CD14-positive monocyte (primary cell): ENCODE data around the gene BICD1. TPM values are rescaled to one million over a fixed set of nuclear protein-coding genes. Genes with fewer than 3 reads are reported as not detected.
A peak's percentile ranks its signal among the peaks of the same experiment; 100 is the strongest.

Experiments used
- DNase-seq, 3 donors: peaks; one replicate each; pipeline ENCODE4 v3.0.0-alpha.2; 2011 to 2022
- H2AFZ ChIP-seq: 2 replicates; pipeline ENCODE4 v1.6.0; 2012; ENCODE audit warnings: mild to moderate bottlenecking, low read depth, low read length, inconsistent platforms; ENCODE audit not compliant: insufficient read depth, poor library complexity, severe bottlenecking
- H3K27ac ChIP-seq, 2 donors: 1 replicate in 1 of 2; 2 replicates in 1 of 2; pipeline ENCODE4 v1.5.1; 2012 to 2013; ENCODE audit warnings: low read length in 2 of 2, control low read depth in 1 of 2, inconsistent platforms in 1 of 2, low read depth in 1 of 2, mild to moderate bottlenecking in 1 of 2
- H3K27me3 ChIP-seq, 2 donors: one replicate each; pipeline versions ENCODE4 v1.6.0 to v1.6.1; 2011 to 2013; ENCODE audit warnings: low read length in 2 of 2; ENCODE audit not compliant: control insufficient read depth in 2 of 2, insufficient read depth in 2 of 2
- H3K36me3 ChIP-seq, 2 donors: replicated peaks in 1 of 2; 1 replicate in 1 of 2; 2 replicates in 1 of 2; pipeline versions ENCODE4 v1.5.1 to v1.6.1; 2012 to 2013; ENCODE audit warnings: low read length in 2 of 2, control low read depth in 1 of 2, inconsistent platforms in 1 of 2, mild to moderate bottlenecking in 1 of 2; ENCODE audit not compliant: insufficient read depth in 2 of 2, control insufficient read depth in 1 of 2
- H3K4me1 ChIP-seq, 2 donors: 1 replicate in 1 of 2; 2 replicates in 1 of 2; pipeline versions ENCODE4 v1.5.1 to v1.6.1; 2012 to 2013; ENCODE audit warnings: low read length in 2 of 2, control low read depth in 1 of 2, inconsistent platforms in 1 of 2, mild to moderate bottlenecking in 1 of 2, moderate library complexity in 1 of 2; ENCODE audit not compliant: insufficient read depth in 2 of 2, control insufficient read depth in 1 of 2
- H3K4me2 ChIP-seq: replicated peaks from 2 replicates; pipeline ENCODE3; 2012; ENCODE audit warnings: low read length, moderate library complexity, mild to moderate bottlenecking; ENCODE audit not compliant: poor library complexity, severe bottlenecking; ENCODE audit errors: extremely low read depth
- H3K4me3 ChIP-seq, 3 experiments: fragments of 200-600 bp in 1 of 3; sonication (generic) in 1 of 3; replicated peaks in 1 of 3; 1 replicate in 2 of 3; 2 replicates in 1 of 3; pipeline ENCODE4 v1.5.1; 2011 to 2013; ENCODE audit warnings: low read length in 3 of 3, mild to moderate bottlenecking in 3 of 3, control low read depth in 2 of 3, low read depth in 2 of 3, inconsistent platforms in 1 of 3, moderate library complexity in 1 of 3
- H3K79me2 ChIP-seq: 2 replicates; pipeline ENCODE4 v1.6.0; 2012; ENCODE audit warnings: mild to moderate bottlenecking, control low read depth, inconsistent platforms, low read length, moderate library complexity; ENCODE audit not compliant: insufficient read depth
- H3K9ac ChIP-seq: 2 replicates; pipeline ENCODE4 v1.6.0; 2017; ENCODE audit warnings: low read length, mild to moderate bottlenecking; ENCODE audit not compliant: insufficient read depth, poor library complexity, severe bottlenecking
- H3K9me3 ChIP-seq, 2 donors: replicated peaks in 1 of 2; 1 replicate in 1 of 2; 2 replicates in 1 of 2; pipeline versions ENCODE4 v1.5.1 to v1.6.1; 2012 to 2013; ENCODE audit warnings: low read length in 2 of 2, control low read depth in 1 of 2; ENCODE audit not compliant: control insufficient read depth in 1 of 2, insufficient read depth in 1 of 2
- H4K20me1 ChIP-seq: 2 replicates; pipeline ENCODE4 v1.6.0; 2012; ENCODE audit warnings: mild to moderate bottlenecking, low read length, control low read depth, moderate library complexity; ENCODE audit not compliant: insufficient read depth
- H3K27ac Mint-ChIP-seq, 7 donors: one replicate each; pipeline ENCODE4 v1.8.0; 2020; ENCODE audit warnings: mild to moderate bottlenecking in 7 of 7, mixed read lengths in 7 of 7, moderate library complexity in 6 of 7, inconsistent platforms in 2 of 7
- H3K27me3 Mint-ChIP-seq, 3 donors: one replicate each; pipeline ENCODE4 v1.8.0; 2021 to 2022; ENCODE audit warnings: low read depth in 3 of 3, mild to moderate bottlenecking in 3 of 3, mixed read lengths in 3 of 3, moderate library complexity in 3 of 3, inconsistent platforms in 1 of 3
- H3K36me3 Mint-ChIP-seq, 2 donors: one replicate each; pipeline ENCODE4 v1.8.0; 2020; ENCODE audit warnings: mixed read lengths in 2 of 2, inconsistent platforms in 1 of 2, mild to moderate bottlenecking in 1 of 2
- H3K4me1 Mint-ChIP-seq: one replicate; pipeline ENCODE4 v1.8.0; 2020; ENCODE audit warnings: mild to moderate bottlenecking, mixed read lengths
- H3K4me3 Mint-ChIP-seq, 2 donors: one replicate each; pipeline ENCODE4 v1.8.0; 2020; ENCODE audit warnings: mild to moderate bottlenecking in 2 of 2, mixed read lengths in 2 of 2, moderate library complexity in 1 of 2
- H3K9me3 Mint-ChIP-seq, 7 donors: one replicate each; pipeline ENCODE4 v1.8.0; 2020 to 2022; ENCODE audit warnings: mixed read lengths in 7 of 7, mild to moderate bottlenecking in 6 of 7, moderate library complexity in 6 of 7, inconsistent platforms in 2 of 7
- WGBS: methylation state at CpG from one replicate; pipeline ENCODE4 v1.1.5; 2013; ENCODE audit warnings: missing lambda C conversion rate; ENCODE audit not compliant: insufficient coverage; 5-methylcytosine and 5-hydroxymethylcytosine counted together
- intact Hi-C, 2 donors: fragments of 100-400 bp; cut with micrococcal nuclease; formaldehyde crosslinking; loops; one replicate each; pipeline versions ENCODE4 v1.15.0 to v1.15.1; 2023
- polyA plus RNA-seq, 3 donors: library from polyadenylated mRNA; depleted of rRNA in 1 of 3; unstranded in 2 of 3; stranded (reverse) in 1 of 3; fragments of 300-500 nt in 2 of 3; fragments of >200 nt in 1 of 3; fragmentation: Illumina TruSeq in 2 of 3; gene quantifications; 1 replicate in 2 of 3; 2 replicates in 1 of 3; pipeline ENCODE4 v1.2.3, GENCODE V29; 2012 to 2021
- TF ChIP-seq, protein P1 (sequence below): fragments of 200-600 bp; IDR thresholded peaks from one replicate; pipeline ENCODE4 v1.8.0; 2022; ENCODE audit warnings: antibody characterized with exemption, mild to moderate bottlenecking

Gene BICD1
- polyA plus RNA-seq, 3 donors = 0.55 to 2.1 (median 1.6) TPM

- Mint-ChIP-seq H3K27me3 (peaks cover 5 to 10% (median 5%) of the 10 kb centered on the region in 3 donors), H3K27ac (no peak overlapping the region), H3K4me3 (no peak overlapping the region), H3K36me3 (peaks cover 6 to 8% of the 10 kb centered on the region in 2 donors), H3K4me1 (peaks cover 31% of the 10 kb centered on the region), H3K9me3 (no peaks in the 10 kb centered on the region)
- Histone ChIP-seq H2AFZ (no peak overlapping the region), H3K4me2 (no peak overlapping the region), H4K20me1 (no peaks in the 10 kb centered on the region), H3K9ac (no peak overlapping the region), H3K4me3 (no peak overlapping the region), H3K27me3 (peaks cover 0 to 2% of the 10 kb centered on the region in 2 donors), H3K36me3 (no peaks in the 10 kb centered on the region), H3K9me3 (no peaks in the 10 kb centered on the region), H3K79me2 (no peaks in the 10 kb centered on the region), H3K27ac (no peak overlapping the region), H3K4me1 (peaks cover 19 to 26% of the 10 kb centered on the region in 2 donors)
- no CpG with 5 or more reads among the region's 2 CpGs for WGBS
- DNase-seq = no peak
- intact Hi-C loops = no loop called here
- TF ChIP-seq, protein P1, sequence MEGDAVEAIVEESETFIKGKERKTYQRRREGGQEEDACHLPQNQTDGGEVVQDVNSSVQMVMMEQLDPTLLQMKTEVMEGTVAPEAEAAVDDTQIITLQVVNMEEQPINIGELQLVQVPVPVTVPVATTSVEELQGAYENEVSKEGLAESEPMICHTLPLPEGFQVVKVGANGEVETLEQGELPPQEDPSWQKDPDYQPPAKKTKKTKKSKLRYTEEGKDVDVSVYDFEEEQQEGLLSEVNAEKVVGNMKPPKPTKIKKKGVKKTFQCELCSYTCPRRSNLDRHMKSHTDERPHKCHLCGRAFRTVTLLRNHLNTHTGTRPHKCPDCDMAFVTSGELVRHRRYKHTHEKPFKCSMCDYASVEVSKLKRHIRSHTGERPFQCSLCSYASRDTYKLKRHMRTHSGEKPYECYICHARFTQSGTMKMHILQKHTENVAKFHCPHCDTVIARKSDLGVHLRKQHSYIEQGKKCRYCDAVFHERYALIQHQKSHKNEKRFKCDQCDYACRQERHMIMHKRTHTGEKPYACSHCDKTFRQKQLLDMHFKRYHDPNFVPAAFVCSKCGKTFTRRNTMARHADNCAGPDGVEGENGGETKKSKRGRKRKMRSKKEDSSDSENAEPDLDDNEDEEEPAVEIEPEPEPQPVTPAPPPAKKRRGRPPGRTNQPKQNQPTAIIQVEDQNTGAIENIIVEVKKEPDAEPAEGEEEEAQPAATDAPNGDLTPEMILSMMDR = no peak
Observed at GRCh38 chr12:32110942-32111341, 4.3 kb downstream of the BICD1 start.

- Histone ChIP-seq H3K9me3 (no peaks in the 10 kb centered on the region), H3K79me2 (no peaks in the 10 kb centered on the region), H3K4me3 (no peak overlapping the region), H4K20me1 (no peaks in the 10 kb centered on the region), H3K27me3 (no peaks in the 10 kb centered on the region), H3K36me3 (no peaks in the 10 kb centered on the region), H3K9ac (no peak overlapping the region), H3K27ac (no peak overlapping the region), H3K4me1 (peaks cover 10 to 20% of the 10 kb centered on the region in 2 donors), H2AFZ (no peak overlapping the region), H3K4me2 (no peak overlapping the region)
- TF ChIP-seq, protein P1 = no peak
- DNase-seq = peak; percentile 33 to 59 (median 48)
- H3K9me3 Mint-ChIP-seq = no peaks in the 10 kb centered on the region
- intact Hi-C loops = no loop called here
- H3K4me1 Mint-ChIP-seq = peaks cover 20% of the 10 kb centered on the region
- H3K27ac Mint-ChIP-seq = peak overlapping the region in 1 of 7 donors; percentile 65
- 47% methylated on average over 5 of the region's 6 CpGs for WGBS
- H3K4me3 Mint-ChIP-seq = no peak overlapping the region
- peaks cover 0 to 3% (median 0%) of the 10 kb centered on the region in 3 donors for H3K27me3 Mint-ChIP-seq
- H3K36me3 Mint-ChIP-seq = peaks cover 6 to 8% of the 10 kb centered on the region in 2 donors
Observed at GRCh38 chr12:32115404-32116104, 8.9 kb downstream of the BICD1 start.
